ENCODE data around the gene TMEM213.
"Not testable (repeated sequence)": the region's sequence is repeated elsewhere in the genome, so short reads cannot be mapped to it uniquely, and the experiment has no call there.

Gene TMEM213

GRCh38 chr7:138798836-138799235 is 1.0 kb downstream of the TMEM213 start:
- DNase-seq: no peak

DNA sequence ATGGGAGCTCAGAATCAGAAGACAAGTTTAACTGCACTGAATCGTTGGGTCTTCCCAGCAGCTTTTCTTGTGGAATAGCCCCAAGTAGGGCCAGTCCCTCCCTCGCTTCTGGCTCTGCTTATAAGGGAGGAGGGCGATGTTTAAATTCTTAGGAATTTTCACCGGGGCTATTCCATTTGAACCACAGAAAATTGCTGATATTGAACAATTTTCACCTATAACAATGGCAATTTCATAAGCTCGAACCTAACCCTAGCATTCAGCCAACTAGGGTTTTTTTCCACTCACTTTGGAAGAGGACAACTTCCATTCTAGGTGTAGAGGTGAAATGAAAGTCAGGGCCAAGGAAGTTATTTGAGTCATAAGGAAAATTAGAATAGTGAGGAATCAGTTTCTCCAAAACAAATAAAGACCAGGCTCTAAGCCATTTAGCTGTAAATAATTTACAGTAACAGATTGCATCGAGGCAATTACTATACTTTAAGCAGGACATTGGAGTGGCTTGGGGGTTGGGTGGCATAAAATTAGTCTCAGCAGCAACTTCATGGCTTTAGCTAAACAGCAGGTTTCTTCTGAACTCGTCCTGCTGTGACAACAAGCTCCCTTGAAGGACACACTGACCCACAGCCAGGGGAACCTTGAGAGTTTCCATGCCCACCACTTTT is 1.7 kb downstream of the TMEM213 start:
- no peak for DNase-seq

- DNase-seq: no peak
These were observed 3.5 kb downstream of the TMEM213 start for GRCh38 chr7:138801256-138801655.

GRCh38 chr7:138802706-138803105 is 4.9 kb downstream of the TMEM213 start:
- no peak for DNase-seq

DNA sequence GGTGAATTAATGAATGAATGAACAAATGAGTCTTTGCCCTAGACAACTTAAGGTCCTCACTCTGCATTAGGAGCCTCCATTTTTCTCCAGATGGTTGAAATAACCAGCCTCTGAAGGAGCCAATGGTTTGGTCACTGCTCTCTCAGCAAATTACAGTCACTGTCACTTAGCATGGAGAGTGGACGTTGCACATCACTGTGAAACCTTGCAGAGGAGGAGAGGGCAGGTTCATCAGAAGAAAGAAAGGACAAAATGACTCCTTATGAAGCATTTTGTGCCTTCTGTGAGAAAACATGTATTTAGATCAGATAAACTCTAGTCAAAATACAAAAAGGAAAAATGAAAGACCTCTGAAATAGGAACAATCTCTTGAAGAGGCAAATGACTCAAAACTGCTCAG is 6.8 kb downstream of the TMEM213 start:
- DNase-seq: no peak

- no peak for DNase-seq
These were observed 11.6 kb downstream of the TMEM213 start for GRCh38 chr7:138809346-138809745.

GRCh38 chr7:138811327-138811726 is 13.5 kb downstream of the TMEM213 start:
- DNase-seq: not testable (repeated sequence)

DNA sequence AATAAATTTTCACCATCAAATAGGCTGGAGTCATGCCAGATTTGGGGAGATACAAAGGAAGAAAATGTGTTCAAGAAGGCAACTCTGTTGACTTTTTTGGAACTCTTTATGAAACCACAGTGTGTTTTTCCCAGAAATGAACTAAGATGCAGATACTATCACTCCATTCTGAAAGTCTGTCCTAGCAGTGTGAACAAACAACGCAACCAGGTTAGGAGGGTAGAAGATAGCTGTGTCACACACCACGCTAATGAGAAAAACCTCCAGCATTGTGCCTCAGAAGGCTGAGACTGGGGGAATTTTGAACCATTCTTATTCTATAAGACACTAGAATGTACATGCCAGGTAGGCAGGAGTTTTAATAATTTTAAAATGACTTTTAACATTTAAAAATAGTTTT is 16.2 kb downstream of the TMEM213 start:
- no peak for DNase-seq

DNA sequence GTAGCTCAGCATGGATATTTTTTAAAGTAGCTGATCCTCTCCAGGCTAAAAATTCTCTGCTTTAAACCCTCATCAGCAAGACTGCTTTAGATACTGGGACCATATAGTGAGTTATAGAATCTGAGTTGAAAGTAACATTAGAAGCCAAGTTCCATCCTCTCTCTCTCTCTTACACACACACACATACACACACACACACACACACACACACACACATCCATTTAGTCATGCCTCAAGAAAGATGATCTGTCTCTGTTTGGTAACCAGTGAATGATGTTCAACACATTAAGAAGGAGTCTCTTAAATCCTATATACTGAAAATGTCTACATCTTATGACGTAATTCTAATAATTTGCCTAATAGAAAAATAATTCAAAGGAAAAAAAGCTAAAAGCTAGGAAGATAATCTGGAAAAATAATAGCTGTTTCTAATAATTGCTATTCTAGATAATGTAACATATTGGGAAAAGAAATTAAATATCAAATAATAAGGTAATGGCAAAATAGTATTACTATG is 17.1 kb downstream of the TMEM213 start:
- DNase-seq: no peak

- no peak for DNase-seq
These were observed 18.9 kb downstream of the TMEM213 start for GRCh38 chr7:138816650-138817049.

- no peak for DNase-seq
These were observed 21.8 kb downstream of the TMEM213 start for GRCh38 chr7:138819625-138820024.

GRCh38 chr7:138821912-138822311 is 24.1 kb downstream of the TMEM213 start:
- no peak for DNase-seq

GRCh38 chr7:138822867-138823535 is 25.2 kb downstream of the TMEM213 start:
- DNase-seq: no peak

- no peak for DNase-seq
These were observed 27.4 kb downstream of the TMEM213 start for GRCh38 chr7:138825049-138825721.

GRCh38 chr7:138828302-138828701 is 30.5 kb downstream of the TMEM213 start:
- DNase-seq: no peak

- DNase-seq: no peak
These were observed 31.5 kb downstream of the TMEM213 start for GRCh38 chr7:138829335-138829734.

- no peak for DNase-seq
These were observed 35.2 kb downstream of the TMEM213 start for GRCh38 chr7:138832966-138833365.

DNA sequence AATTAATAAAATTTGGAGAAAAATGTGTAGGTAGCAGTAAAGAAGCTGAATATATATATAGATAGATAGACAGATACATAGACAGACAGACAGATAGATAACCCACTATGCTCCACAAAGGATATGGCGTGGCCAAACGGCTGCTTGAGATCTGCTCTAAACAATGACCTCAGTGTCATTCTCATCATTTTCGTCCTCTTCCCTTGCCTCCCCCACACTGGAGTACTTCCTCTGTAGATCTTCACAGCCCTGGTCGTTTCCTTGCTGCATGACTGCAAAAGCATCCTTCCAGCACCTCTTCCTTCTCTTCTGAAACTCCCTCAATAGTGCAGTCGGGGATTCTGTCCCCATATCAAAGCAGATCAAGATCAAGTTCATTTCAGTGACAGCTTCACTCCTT is 35.8 kb downstream of the TMEM213 start:
- DNase-seq: no peak

- no peak for DNase-seq
These were observed 36.8 kb downstream of the TMEM213 start for GRCh38 chr7:138834583-138834982.

GRCh38 chr7:138835087-138835486 is 37.3 kb downstream of the TMEM213 start:
- no peak for DNase-seq

GRCh38 chr7:138837627-138838026 is 39.8 kb downstream of the TMEM213 start:
- DNase-seq: no peak

DNA sequence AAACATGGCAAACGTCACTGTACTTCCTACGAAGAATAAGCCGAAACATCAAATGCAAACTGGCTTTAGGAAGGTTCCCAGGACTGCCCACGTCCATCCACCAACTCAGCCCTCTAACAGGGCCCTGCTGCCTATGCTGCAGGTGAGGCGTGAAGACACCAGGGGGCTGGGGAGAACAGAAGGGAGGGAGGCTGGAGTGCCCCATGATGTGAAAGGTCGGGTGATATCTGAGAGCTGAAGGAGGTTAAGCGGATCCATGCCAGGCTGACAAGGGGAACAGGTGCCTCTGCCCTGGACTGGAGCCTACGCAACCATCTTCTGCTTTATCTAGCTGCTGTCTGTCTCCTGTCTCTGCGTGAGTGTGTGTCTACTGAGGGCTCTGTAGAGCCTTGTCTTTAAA is 40.4 kb downstream of the TMEM213 start:
- no peak for DNase-seq

- peak; percentile 57 for DNase-seq
These were observed 44.3 kb downstream of the TMEM213 start for GRCh38 chr7:138842111-138842510.
